ENCODE results near the gene OR6B1.

GRCh38 chr7:143992670-143993069, 7.5 kb upstream of the OR6B1 start:
- TF ChIP-seq, protein P1, sequence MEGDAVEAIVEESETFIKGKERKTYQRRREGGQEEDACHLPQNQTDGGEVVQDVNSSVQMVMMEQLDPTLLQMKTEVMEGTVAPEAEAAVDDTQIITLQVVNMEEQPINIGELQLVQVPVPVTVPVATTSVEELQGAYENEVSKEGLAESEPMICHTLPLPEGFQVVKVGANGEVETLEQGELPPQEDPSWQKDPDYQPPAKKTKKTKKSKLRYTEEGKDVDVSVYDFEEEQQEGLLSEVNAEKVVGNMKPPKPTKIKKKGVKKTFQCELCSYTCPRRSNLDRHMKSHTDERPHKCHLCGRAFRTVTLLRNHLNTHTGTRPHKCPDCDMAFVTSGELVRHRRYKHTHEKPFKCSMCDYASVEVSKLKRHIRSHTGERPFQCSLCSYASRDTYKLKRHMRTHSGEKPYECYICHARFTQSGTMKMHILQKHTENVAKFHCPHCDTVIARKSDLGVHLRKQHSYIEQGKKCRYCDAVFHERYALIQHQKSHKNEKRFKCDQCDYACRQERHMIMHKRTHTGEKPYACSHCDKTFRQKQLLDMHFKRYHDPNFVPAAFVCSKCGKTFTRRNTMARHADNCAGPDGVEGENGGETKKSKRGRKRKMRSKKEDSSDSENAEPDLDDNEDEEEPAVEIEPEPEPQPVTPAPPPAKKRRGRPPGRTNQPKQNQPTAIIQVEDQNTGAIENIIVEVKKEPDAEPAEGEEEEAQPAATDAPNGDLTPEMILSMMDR (IDR thresholded peaks at IDR 0.05): no peak
- TF ChIP-seq POLR2A (IDR thresholded peaks at IDR 0.05): no peak
